NCI-H128 (cell line): ENCODE data around the gene NUP98.
"Not testable (repeated sequence)": the region's sequence is repeated elsewhere in the genome, so short reads cannot be mapped to it uniquely, and the experiment has no call there.

ENCODE experiments used
- DNase-seq: peaks from one replicate; lab custom pipeline; 2025; ENCODE audit not compliant: unreplicated experiment; lab: John Stamatoyannopoulos, UW

The NUP98 gene

DNA sequence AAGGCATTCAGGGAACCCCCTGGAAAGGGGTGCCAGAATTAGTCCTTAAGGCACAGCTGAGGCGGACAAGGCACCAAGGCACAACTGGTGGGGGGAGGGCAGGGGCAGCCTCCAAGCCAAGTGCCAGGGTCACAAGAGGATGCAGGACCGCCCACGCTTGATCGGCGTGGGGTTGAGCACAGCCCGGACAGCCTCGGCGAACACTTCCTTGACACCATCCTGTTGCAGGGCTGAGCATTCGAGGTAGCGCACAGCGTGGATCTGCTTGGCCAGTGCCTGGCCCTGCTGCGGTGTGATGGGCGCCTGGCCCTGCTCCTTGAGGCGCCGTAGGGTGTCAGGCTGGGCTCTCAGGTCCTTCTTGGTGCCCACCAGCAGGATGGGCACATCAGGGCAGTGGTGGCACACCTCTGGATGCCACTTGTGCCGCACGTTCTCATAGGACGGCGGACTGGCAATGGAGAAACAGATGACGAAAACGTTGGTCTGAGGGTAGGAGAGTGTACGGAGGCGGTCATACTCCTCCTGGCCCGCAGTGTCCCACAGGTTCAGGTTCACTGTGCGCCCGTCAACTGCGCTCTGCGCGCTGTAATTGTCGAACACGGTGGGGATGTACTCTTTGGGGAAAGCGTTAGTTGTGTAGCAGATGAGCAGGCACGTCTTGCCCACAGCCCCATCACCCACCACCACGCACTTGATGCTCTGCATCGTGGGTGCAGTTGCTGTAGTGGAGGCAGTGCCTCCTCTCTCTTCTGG, 30.3 kb upstream of the NUP98 start:
- no peak for DNase-seq

GRCh38 chr11:3826721-3827120, 29.4 kb upstream of the NUP98 start:
- DNase-seq: no peak

DNA sequence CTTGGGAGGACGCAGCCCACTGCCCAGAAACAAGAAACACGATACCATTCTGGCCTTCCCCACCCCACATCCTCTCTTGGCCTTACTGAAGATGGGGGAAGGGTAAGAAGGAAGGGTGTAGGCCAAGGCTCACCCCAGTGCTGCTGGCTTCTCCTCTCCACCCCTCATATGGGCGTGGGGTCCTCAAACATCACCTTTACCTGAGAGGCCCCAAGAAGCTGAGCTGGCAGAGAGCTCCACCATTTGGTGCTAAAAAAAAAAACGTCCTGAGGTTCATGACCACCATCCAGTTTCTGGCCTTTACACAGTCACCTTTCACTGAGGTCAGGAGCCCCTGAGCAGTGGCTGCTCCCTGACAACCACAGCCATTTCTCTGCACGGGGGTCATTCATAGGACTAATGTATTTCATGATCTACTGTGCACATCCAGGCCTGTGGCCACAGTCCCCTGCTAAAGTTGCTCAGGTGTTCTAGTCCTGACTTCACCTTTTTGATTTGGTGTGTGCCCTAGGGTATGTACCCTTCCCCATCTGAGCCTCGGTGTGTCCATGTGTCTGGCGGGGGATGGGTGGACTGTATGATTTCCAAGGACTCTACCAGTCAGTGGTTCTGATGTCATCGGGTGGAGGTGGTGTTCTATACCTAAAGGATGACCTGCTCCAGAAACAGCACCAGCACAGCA, 28.3 kb upstream of the NUP98 start:
- no peak for DNase-seq

DNA sequence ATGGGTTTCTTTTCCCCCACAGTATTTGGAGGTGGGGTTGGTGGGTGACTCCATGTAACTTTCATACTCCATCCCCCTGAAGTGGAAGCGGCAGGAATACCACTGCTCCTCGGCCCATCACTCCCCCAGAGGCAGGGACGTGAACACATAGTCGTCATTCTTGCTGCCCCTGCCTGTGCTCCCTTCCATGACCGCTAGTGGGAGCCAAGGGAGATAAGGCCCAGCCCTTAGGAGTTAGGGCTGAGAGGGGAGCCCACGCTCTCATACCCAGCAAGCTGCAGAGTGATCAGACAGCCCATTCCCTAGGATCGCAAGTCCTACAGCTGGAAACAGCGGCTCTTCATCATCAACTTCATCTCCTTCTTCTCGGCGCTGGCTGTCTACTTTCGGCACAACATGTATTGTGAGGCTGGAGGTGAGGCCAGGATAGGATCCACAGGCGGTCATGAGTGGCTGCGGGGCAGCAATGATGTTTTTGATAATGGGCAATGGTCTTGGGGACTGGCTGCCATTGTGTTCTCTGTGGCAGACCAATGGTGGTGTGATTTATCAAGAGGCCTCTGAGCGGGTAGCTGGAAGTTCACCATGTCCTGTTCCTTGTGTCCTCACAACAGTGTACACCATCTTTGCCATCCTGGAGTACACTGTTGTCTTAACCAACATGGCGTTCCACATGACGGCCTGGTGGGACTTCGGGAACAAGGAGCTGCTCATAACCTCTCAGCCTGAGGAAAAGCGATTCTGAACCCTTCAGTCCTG, 27.5 kb upstream of the NUP98 start:
- DNase-seq: no peak

GRCh38 chr11:3823762-3824506, 26.6 kb upstream of the NUP98 start:
- no peak for DNase-seq

DNA sequence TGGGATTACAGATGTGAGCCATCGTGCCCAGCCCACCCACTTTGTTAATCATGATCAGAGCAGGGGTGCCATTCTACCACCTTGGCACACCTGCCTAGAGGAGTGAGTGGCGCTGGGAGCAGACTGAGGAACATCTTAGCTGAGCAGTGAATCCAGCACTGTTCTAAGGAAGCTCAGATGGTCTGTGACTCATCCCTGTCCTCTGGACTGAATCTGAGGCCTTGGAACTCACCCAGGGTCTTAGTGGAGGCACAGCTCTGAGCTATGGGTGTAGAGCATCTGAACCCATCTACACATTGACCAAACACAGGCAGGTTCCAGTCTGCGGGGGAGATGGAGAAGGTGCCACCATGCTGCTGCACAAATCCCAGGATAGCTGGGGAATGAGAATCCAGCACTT, 25.9 kb upstream of the NUP98 start:
- DNase-seq: no peak

DNA sequence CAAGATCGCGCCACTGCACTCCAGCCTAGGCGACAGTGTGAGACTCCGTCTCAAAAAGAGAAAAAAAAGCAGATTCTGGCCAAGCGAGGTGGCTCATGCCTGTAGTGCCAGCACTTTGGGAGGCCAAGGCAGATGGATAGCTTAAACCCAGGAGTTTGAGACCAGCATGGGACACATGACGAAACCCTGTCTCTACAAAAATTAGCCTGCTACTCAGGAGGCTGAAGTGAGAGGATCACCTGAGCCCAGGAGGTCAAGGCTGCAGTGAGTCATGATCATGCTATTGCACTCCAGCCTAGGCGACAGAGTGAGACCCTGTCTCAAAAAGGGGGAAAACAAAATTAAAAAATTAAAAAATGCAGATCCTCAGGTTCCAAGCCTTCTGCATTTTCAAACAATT, 25.0 kb upstream of the NUP98 start:
- no peak for DNase-seq

DNA sequence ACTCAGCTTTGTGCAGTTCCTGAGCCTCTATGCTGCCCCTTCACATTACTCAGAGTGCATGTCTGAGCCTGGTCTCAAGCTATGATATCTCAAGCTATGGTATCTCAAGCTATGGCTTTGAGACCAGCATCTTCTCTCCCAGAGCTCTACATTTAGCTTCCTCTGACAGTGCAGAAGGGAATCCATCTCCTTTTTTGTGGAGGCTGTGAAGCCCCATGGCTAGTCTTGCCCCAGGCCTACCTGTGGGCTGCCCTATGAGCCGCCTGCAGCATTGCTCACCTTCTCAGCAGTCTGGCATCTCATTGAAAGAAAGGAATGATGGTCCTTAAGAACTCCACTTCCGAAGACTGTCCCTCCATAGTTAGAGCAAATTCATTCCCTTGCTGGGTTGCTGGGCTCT, 23.6 kb upstream of the NUP98 start:
- DNase-seq: no peak

GRCh38 chr11:3817181-3817800, 19.9 kb upstream of the NUP98 start:
- DNase-seq: no peak

DNA sequence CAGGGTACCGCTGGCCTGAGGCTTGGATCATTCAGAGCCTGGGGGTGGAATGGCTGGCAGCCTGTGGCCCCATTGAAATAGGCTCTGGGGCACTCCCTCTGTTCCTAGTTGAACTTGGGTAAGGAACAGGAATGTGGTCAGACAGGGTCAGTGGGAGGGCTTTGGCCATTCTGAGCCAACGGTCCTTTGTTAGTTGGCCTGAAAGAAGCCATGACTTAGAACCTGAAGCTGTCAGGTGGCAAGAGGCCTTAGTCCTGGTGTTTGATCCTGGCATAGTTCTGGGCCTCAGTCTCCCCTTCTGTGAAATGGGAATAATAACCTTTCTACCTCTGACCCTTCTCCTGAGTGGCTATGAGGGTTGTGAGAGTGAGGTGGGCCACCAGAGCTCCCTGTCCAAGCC, 19.3 kb upstream of the NUP98 start:
- no peak for DNase-seq

GRCh38 chr11:3815845-3816244, 18.5 kb upstream of the NUP98 start:
- no peak for DNase-seq

DNA sequence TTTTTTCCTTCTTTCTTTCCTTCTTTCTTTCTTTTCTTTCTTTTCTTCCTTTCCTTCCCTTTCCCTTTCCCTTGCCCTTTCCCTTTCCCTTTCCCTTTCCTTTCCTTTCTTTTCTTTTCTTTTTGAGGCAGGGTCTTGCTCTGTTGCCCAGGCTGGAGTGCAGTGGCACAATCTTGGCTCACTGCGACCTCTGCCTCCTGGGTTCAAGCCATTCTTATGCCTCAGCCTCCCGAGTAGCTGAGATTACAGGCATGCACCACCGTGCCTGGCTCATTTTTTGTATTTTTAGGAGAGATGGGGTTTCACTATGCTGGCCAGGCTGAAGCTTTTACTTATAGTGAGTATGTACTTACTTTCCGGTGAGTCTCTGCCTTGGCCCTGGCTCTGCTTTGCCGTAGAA, 17.5 kb upstream of the NUP98 start:
- not testable (repeated sequence) for DNase-seq

- no peak for DNase-seq
Measured at GRCh38 chr11:3810951-3811350, 13.6 kb upstream of the NUP98 start.

DNA sequence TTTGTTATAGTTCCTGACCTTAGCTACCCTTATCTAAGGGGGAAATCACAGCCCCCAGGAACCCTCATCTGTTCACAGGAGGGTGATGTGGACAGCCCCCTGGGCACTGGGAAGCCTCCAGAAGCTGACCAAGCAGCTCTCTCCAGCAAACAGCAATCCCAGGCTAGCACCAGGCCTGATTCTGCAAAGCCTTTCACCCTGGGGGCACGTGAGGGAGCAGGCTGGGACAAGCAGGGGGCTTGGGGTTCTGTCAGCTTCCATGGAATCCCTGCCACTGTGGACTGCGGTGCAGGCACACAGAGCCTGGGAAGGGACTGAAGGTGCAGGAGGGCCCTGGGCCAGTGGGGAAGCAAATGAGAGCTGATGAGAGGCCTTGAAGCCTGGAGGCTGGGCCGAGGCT, 13.1 kb upstream of the NUP98 start:
- no peak for DNase-seq

GRCh38 chr11:3809624-3809928, 12.2 kb upstream of the NUP98 start:
- no peak for DNase-seq

- peak; percentile 17 for DNase-seq
Measured at GRCh38 chr11:3808861-3809623, 11.7 kb upstream of the NUP98 start.

DNA sequence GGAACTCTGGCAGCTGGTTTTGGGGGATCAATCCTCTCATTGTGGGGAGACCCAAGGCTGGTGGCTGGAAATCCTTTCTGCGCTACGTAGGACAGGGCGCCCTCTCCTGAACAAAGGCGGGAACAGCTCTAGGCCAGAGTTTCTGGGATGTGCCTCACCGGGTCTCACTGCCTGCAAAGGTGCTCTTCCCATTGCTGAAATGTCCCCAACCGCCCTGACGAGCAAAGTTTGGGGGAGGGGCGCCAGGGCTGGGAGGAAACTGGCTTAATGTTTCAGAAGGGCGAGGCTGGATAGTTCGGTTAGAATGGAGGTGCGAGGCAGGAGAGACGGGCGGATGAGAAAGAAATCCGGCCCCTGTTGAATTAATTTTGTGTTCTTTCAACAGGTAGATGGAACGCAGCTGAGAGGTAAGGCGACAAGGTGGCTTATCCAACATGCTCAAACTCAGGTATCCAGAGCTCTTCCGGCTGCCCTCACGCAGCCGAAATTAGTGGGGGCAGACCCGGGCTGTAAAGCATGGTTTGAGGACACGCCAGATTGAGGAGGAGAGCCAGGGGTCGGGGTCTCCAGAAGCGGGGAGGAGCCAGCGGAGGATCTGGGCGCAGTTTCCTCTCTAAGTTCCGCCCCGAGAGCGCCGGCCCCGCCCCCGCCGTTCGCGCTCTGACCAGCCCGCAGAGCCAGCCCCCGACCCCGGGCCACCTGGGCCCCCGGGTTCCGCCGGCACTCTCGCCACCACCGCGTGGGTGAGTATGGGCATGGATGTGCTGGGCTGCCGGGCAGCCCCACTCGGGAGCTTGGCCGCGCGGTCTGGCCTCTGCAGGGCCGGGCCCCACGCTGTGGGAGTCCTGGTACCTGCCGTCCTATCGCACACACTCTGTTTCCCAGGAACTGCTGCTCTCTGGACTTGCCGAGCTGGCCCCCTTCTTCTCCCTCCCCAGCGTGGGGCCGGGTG, 10.8 kb upstream of the NUP98 start, which contains the start of gene PGAP2:
Gene PGAP2 (plus strand): TSS at position 652 of the 952 bp plus-strand sequence. CDS start 2,700 bp downstream, outside the sequence.
- DNase-seq: peak; percentile 60

- no peak for DNase-seq
Measured at GRCh38 chr11:3803726-3804495, 6.6 kb upstream of the NUP98 start.
